Measurements from ENCODE around the gene YWHAB.
A peak's percentile ranks its signal among the peaks of the same experiment; 100 is the strongest.
"Not testable (repeated sequence)": the region's sequence is repeated elsewhere in the genome, so short reads cannot be mapped to it uniquely, and the experiment has no call there.

Gene YWHAB

DNA sequence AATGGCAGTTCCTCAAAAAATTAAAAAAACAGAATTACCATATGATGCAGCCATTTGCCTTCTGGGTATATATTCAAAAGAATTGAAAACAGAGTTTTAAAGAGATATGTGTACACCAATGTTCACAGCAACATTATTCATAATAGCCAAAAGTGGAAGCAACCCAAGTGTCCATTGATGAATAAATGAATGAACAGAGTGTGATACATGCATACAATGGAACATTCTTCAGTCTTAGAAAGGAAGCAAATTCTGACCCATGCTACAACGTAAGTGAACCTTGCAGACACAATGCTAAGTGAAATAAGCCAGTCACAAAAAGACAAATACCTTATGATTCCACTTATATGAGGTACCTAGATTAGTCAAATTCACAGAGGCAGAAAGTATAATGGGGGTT is 34.7 kb upstream of the YWHAB start:
- Histone ChIP-seq H3K9me3 (ENCODE audit: low read length) (no peaks in the 10 kb centered on the region), H3K36me3 (ENCODE audit: insufficient read depth, low read length) (no peaks in the 10 kb centered on the region), H3K27ac (ENCODE audit: low read depth, low read length) (no peak overlapping the region), H3K4me1 (ENCODE audit: insufficient read depth, low read length) (no peaks in the 10 kb centered on the region), H3K9ac (ENCODE audit: low read length) (no peak overlapping the region), H3K27me3 (ENCODE audit: control insufficient read depth in 1 of 2, insufficient read depth in 2 of 2, low read length in 2 of 2) (no peaks in the 10 kb centered on the region), H3K4me3 (ENCODE audit: low read depth in 1 of 2, low read length in 2 of 2) (no peak overlapping the region)

DNA sequence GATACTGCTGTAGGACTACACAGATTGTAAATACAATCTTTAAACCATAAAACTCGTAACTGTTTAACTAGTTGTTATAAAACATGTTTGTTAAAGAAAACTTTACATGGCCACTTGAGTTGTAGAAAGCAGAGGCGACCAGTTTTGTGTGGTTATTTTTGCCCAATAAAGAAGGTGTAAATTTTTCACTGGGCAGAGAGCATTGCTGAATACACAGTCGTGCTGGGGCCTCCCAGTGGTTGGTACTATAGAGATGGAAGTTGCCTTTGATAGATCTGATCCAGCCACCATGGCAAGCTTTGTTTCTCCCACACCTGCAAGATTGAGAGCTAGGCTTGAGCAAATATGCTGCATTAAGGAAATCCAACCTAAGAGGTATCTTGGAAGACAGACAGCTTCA is 34.0 kb upstream of the YWHAB start:
- Histone ChIP-seq H3K9me3 (ENCODE audit: low read length) (no peaks in the 10 kb centered on the region), H3K27me3 (ENCODE audit: control insufficient read depth in 1 of 2, insufficient read depth in 2 of 2, low read length in 2 of 2) (no peaks in the 10 kb centered on the region), H3K27ac (ENCODE audit: low read depth, low read length) (no peak overlapping the region), H3K9ac (ENCODE audit: low read length) (no peak overlapping the region), H3K4me3 (ENCODE audit: low read depth in 1 of 2, low read length in 2 of 2) (no peak overlapping the region), H3K4me1 (ENCODE audit: insufficient read depth, low read length) (no peaks in the 10 kb centered on the region), H3K36me3 (ENCODE audit: insufficient read depth, low read length) (no peaks in the 10 kb centered on the region)

DNA sequence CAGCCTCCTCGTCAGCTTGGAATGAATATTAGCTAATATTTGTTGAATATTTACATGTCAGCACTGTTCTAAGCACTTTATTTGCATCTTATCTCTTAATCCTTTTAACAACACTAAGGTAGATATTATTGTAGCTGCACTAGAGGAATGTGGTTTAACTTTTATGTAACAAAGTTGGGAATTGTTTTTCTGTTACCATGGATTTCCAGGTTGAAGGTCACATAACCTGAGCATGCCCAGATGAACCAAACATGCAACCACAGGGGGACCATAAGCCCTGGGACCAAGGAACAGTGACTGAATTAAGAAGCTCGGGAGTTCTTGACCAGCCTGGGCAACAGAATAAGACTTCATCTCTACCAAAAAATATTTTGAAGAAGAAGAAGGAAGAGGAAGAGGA is 29.1 kb upstream of the YWHAB start:
- Histone ChIP-seq H3K27ac (ENCODE audit: low read depth, low read length) (no peak overlapping the region), H3K4me1 (ENCODE audit: insufficient read depth, low read length) (peaks cover 1% of the 10 kb centered on the region), H3K9ac (ENCODE audit: low read length) (no peak overlapping the region), H3K27me3 (ENCODE audit: control insufficient read depth in 1 of 2, insufficient read depth in 2 of 2, low read length in 2 of 2) (no peaks in the 10 kb centered on the region), H3K4me3 (ENCODE audit: low read depth in 1 of 2, low read length in 2 of 2) (no peak overlapping the region), H3K9me3 (ENCODE audit: low read length) (no peaks in the 10 kb centered on the region), H3K36me3 (ENCODE audit: insufficient read depth, low read length) (no peaks in the 10 kb centered on the region)

DNA sequence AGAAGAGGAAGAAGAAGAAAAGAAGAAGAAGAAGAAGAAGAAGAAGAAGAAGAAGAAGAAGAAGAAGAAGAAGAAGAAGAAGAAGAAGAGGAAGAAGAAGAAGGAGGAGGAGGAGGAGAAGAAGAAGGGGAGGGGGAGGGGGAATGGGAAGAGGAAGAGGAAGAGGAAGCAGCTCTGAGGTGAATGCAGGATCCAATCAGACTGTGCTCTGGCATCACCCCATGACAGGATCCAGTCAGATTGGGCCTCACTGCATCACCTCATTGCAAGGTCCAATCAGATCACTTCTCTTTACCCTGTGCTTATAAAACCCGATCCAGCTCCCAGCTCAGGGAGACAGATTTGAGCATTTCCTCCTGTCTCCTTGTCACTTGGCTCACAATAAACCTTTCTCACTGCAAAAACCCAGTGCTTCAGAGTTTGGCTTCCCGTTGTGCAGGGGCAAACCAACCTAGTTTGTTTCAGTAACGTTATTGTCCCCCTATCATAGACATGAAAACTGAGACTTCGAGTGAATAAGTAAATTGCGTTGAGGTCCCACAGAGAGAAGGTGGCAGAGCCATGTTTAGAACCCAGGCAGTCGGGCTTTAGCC is 28.6 kb upstream of the YWHAB start:
- Histone ChIP-seq H3K4me1 (ENCODE audit: insufficient read depth, low read length) (peaks cover 6% of the 10 kb centered on the region), H3K27ac (ENCODE audit: low read depth, low read length) (no peak overlapping the region), H3K4me3 (ENCODE audit: low read depth in 1 of 2, low read length in 2 of 2) (no peak overlapping the region), H3K36me3 (ENCODE audit: insufficient read depth, low read length) (no peaks in the 10 kb centered on the region), H3K27me3 (ENCODE audit: control insufficient read depth in 1 of 2, insufficient read depth in 2 of 2, low read length in 2 of 2) (no peaks in the 10 kb centered on the region), H3K9me3 (ENCODE audit: low read length) (no peaks in the 10 kb centered on the region), H3K9ac (ENCODE audit: low read length) (no peak overlapping the region)

DNA sequence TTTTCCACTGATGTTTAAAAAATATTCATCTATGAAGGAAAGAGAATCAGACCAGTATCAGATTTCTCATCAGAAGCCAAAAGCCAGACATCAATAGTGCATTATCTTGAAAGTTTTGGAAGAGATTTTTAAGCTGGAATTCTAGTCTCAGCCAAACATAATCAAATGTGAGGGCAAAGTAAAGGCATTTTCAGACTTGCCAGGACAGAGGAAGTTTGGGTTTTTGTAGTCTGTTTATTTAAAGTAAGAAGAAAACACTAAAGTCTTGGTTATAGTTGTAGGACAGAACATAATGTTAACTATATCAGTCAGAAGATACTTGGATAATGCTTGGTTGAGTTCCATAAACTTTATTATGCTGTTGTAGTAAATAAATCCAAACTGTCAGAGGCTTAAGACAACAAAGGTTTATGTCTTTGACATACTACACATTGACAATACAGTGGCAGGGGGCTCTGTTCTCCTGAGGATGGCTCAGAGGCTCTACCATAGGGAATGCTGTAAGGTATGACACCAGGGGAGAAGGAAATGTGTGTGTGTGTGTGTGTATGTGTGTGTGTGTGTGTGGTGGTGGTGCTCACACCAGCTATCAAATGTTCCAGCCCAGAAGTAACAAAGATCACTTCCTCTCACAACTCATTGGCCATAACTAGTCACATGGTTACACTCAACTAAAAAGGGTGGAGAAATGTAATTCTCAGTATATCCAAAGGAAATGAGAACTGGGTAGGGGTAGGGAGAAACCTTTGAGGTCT is 26.7 kb upstream of the YWHAB start:
- Histone ChIP-seq H3K27me3 (ENCODE audit: control insufficient read depth in 1 of 2, insufficient read depth in 2 of 2, low read length in 2 of 2) (no peaks in the 10 kb centered on the region), H3K27ac (ENCODE audit: low read depth, low read length) (no peak overlapping the region), H3K9me3 (ENCODE audit: low read length) (no peaks in the 10 kb centered on the region), H3K36me3 (ENCODE audit: insufficient read depth, low read length) (no peaks in the 10 kb centered on the region), H3K4me1 (ENCODE audit: insufficient read depth, low read length) (peaks cover 10% of the 10 kb centered on the region), H3K4me3 (ENCODE audit: low read depth in 1 of 2, low read length in 2 of 2) (no peak overlapping the region), H3K9ac (ENCODE audit: low read length) (no peak overlapping the region)

DNA sequence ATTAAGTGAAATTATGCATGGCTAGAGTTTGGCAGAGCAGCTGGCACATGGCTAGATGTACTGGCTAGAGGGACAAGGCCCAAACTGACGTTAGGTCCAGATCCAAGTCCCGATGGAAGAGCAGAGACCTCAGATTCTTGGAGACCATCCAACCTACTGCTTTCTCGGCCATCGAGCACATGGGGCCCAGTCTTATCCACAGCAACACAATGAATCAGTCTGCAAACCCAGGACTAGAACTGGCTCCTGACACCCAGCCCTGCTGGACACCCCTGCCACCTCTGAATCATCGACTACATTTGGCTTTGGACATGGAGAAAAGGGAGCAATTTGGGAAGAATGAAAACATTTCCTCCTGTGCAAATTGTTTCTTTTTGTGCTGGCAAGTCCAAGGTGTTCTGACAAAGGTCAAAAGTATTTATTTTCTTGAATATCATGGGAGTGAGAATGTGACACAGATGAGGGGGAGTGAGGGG is 23.9 kb upstream of the YWHAB start:
- no peaks in the 10 kb centered on the region for H3K9me3 ChIP-seq (ENCODE audit: low read length)

DNA sequence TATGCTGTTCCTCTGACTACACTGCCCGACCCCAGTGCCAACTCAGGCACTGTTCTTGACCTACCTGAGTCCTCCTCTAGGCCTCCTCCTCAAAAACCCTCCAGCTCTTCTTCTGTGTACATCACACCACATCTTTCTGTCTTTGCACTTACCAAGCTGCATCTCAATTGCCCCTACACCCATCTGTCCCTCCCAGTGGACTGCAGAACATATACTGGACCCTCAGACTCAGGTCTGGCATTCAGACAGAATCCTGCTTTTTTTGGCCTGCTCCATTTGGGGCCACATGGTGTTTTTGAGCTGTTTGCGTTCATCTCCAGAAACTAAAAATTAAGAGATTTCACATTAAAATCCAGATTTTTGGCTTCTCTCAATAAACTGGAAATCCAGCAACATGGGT is 23.2 kb upstream of the YWHAB start:
- Histone ChIP-seq H3K9ac (ENCODE audit: low read length) (no peak overlapping the region), H3K27me3 (ENCODE audit: control insufficient read depth in 1 of 2, insufficient read depth in 2 of 2, low read length in 2 of 2) (no peaks in the 10 kb centered on the region), H3K4me1 (ENCODE audit: insufficient read depth, low read length) (peaks cover 16% of the 10 kb centered on the region), H3K9me3 (ENCODE audit: low read length) (no peaks in the 10 kb centered on the region), H3K4me3 (ENCODE audit: low read depth in 1 of 2, low read length in 2 of 2) (no peak overlapping the region), H3K36me3 (ENCODE audit: insufficient read depth, low read length) (no peaks in the 10 kb centered on the region), H3K27ac (ENCODE audit: low read depth, low read length) (no peak overlapping the region)

More for the DNA sequence above, 23.9 kb upstream of the YWHAB start:
- H3K4me3 ChIP-seq (ENCODE audit: low read depth in 1 of 2, low read length in 2 of 2): no peak overlapping the region
- H3K36me3 ChIP-seq (ENCODE audit: insufficient read depth, low read length): no peaks in the 10 kb centered on the region
- peaks cover 10% of the 10 kb centered on the region for H3K4me1 ChIP-seq (ENCODE audit: insufficient read depth, low read length)
- no peaks in the 10 kb centered on the region for H3K27me3 ChIP-seq (ENCODE audit: control insufficient read depth in 1 of 2, insufficient read depth in 2 of 2, low read length in 2 of 2)
- no peak overlapping the region for H3K9ac ChIP-seq (ENCODE audit: low read length)
- no peak overlapping the region for H3K27ac ChIP-seq (ENCODE audit: low read depth, low read length)

DNA sequence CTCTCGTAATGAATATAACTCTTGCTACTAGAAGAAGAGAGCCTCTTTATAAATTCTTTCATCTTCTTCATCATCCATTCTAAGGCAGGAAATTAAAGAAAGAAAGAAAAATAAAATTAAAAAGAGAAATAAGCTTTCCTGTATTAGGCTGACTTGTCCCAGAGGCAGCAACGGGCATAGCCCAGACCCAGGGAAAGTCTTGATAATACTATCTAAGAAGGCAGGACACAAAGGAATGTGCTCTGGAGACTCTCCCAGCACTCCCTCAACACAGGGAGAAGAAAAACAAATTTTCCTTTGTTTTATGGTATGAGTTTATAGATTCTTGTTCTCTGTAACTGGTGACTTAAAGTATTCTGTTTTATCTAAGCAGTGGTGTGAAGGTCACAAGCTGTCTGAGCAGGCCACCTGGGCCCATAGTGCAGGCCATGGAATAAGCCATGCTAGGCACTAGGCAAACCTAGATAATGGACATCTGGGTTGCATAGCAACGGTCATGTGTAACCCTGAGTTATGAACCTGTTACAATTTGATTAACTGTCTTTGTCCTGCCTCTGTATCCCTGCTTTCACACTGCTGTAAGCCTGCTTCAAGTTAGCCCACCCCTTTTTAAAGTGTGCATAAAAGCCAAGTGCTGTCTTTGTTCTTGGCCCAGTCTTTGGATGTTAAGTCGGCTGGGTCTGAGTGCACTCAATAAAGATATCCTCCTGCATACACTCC is 22.0 kb upstream of the YWHAB start:
- H3K27me3 ChIP-seq (ENCODE audit: control insufficient read depth in 1 of 2, insufficient read depth in 2 of 2, low read length in 2 of 2); H3K4me3 ChIP-seq (ENCODE audit: low read depth in 1 of 2, low read length in 2 of 2); H3K27ac ChIP-seq (ENCODE audit: low read depth, low read length); H3K9me3 ChIP-seq (ENCODE audit: low read length); H3K36me3 ChIP-seq (ENCODE audit: insufficient read depth, low read length); H3K9ac ChIP-seq (ENCODE audit: low read length): not testable (repeated sequence)
- peaks cover 19% of the 10 kb centered on the region for H3K4me1 ChIP-seq (ENCODE audit: insufficient read depth, low read length)

DNA sequence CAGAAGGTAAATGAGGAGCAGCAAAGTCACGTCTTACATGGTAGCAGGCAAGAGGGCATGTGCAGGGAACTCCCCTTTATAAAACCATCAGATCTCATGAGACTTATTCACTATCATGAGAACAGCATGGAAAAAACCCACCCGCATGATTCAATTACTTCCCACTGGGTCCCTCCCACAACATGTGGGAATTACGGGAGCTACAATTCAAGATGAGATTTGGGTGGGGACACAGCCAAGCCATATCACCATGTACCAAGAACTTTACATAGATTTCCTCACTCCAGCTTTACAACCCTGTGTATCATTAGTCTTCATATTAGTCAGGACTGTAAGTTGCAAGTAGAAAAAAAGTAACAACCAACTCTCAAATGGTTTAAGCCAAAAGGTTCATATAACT is 21.0 kb upstream of the YWHAB start:
- not testable (repeated sequence) for H3K36me3 ChIP-seq (ENCODE audit: insufficient read depth, low read length); H3K27ac ChIP-seq (ENCODE audit: low read depth, low read length); H3K4me3 ChIP-seq (ENCODE audit: low read depth in 1 of 2, low read length in 2 of 2); H3K9ac ChIP-seq (ENCODE audit: low read length); H3K27me3 ChIP-seq (ENCODE audit: control insufficient read depth in 1 of 2, insufficient read depth in 2 of 2, low read length in 2 of 2); H3K9me3 ChIP-seq (ENCODE audit: low read length)
- peaks cover 19% of the 10 kb centered on the region for H3K4me1 ChIP-seq (ENCODE audit: insufficient read depth, low read length)

DNA sequence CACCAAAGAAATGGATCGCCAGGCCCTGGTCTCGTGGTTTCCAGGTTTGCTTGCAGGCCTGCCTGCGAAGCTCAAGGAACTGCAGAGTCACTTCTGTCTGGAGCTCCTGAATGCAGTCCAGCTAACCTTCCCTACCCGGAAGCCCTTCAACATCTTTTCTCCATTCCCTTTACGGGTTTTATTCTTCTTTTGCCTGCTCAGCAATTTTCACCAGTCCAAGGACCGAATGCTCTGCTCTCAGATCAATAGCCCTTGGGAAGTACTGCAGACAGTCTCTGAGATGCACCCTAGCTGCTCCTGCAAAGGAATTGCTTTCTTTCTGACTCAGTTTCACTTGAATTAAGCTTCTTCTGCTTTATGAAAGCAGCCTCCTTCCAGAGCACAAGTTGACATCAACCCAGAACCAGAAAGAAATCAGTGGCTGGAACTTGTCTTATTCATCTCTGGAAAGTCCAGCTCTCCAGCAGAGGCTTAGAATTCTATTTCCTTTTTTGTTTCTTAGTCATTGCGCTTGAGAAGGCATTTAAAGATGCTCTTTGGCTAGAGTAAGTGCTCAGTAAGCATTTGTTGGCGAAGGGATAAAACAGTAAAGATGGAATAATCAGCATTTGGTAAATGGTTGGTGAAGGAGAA is 18.7 kb upstream of the YWHAB start:
- Histone ChIP-seq H3K9ac (ENCODE audit: low read length) (no peak overlapping the region), H3K36me3 (ENCODE audit: insufficient read depth, low read length) (no peaks in the 10 kb centered on the region), H3K27ac (ENCODE audit: low read depth, low read length) (no peak overlapping the region), H3K4me1 (ENCODE audit: insufficient read depth, low read length) (peaks cover 15% of the 10 kb centered on the region), H3K9me3 (ENCODE audit: low read length) (no peaks in the 10 kb centered on the region), H3K4me3 (ENCODE audit: low read depth in 1 of 2, low read length in 2 of 2) (peak overlapping the region in 1 of 2 donors; percentile 23), H3K27me3 (ENCODE audit: control insufficient read depth in 1 of 2, insufficient read depth in 2 of 2, low read length in 2 of 2) (no peaks in the 10 kb centered on the region)

DNA sequence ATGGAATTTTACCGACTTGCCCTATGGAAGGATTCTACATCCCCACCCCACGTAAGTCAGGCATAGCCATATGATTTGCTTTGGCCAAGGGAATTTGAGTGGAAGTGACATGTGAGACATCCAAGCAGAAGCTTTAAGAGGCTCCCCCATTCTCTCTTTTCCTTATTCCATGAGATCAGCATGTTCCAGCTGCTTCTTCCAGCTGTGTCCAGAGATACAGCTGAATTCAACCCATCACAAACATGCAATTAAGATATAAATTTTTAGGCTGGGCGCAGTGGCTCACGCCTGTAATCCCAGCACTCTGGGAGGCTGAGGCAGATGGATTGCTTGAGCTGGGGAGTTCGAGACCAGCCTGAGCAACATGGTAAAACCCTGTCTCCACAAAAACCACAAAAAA is 16.0 kb upstream of the YWHAB start:
- Histone ChIP-seq H3K9ac (ENCODE audit: low read length) (no peak overlapping the region), H3K27me3 (ENCODE audit: control insufficient read depth in 1 of 2, insufficient read depth in 2 of 2, low read length in 2 of 2) (no peaks in the 10 kb centered on the region), H3K4me3 (ENCODE audit: low read depth in 1 of 2, low read length in 2 of 2) (no peak overlapping the region), H3K4me1 (ENCODE audit: insufficient read depth, low read length) (peaks cover 9% of the 10 kb centered on the region), H3K27ac (ENCODE audit: low read depth, low read length) (no peak overlapping the region), H3K9me3 (ENCODE audit: low read length) (no peaks in the 10 kb centered on the region), H3K36me3 (ENCODE audit: insufficient read depth, low read length) (no peaks in the 10 kb centered on the region)

Data from muscle layer of colon (tissue), 2 donors.